HG03442 (cell line): ENCODE results near the gene ETV7.

ENCODE experiments used
- ATAC-seq: cut with Tn5 transposase; IDR thresholded peaks from one replicate; pipeline ENCODE4 v1.9.1; 2021; ENCODE audit warnings: mild to moderate bottlenecking, moderate library complexity; ENCODE audit not compliant: unreplicated experiment

ETV7 gene

GRCh38 chr6:36326356-36326995, 61.0 kb downstream of the ETV7 start:
- no peak for ATAC-seq

DNA sequence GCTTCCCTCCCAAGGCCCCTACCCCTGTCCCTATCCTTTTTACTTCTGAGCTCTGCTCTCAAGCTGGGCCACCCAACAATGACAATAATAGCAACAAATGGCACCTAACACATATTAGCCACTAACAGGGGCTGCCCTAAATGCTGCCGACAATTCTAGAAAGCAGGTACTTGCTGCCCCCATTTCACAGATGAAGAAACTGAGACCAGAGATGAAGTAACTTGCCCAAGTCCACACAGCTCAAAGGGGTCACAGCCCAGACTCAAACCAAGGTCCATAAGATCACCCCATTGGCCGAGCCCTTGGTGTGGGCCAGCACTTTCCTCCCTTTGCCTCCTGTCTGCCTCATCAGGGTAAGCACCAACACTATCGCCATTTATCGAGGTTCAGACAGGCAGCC, 62.8 kb downstream of the ETV7 start:
- ATAC-seq = no peak

- no peak for ATAC-seq
These were observed 63.3 kb downstream of the ETV7 start for GRCh38 chr6:36324191-36324590.

DNA sequence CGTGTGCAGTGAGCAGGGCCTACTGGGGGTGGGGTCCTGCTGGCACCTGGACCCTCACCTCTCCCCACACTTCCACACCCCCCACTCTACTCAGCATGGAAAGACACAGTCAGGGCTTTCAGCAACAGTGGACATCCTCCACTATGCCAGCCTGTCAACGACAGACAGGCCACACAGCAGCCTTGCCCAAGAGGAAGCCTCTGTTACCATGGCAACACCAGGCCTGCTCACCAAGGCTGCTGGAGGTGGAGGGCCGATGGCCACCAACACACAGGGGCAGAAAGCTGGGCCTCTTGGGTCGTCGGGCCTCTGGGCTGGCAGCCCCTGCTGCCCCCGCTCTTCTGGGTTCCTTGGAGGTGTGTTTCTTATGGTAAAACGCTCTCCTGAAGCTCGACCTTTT, 64.4 kb downstream of the ETV7 start:
- ATAC-seq = no peak

- no peak for ATAC-seq
These were observed 64.9 kb downstream of the ETV7 start for GRCh38 chr6:36322591-36322990.

GRCh38 chr6:36320475-36320874, 67.0 kb downstream of the ETV7 start:
- no peak for ATAC-seq

- no peak for ATAC-seq
These were observed 67.6 kb downstream of the ETV7 start for GRCh38 chr6:36319821-36320220.

DNA sequence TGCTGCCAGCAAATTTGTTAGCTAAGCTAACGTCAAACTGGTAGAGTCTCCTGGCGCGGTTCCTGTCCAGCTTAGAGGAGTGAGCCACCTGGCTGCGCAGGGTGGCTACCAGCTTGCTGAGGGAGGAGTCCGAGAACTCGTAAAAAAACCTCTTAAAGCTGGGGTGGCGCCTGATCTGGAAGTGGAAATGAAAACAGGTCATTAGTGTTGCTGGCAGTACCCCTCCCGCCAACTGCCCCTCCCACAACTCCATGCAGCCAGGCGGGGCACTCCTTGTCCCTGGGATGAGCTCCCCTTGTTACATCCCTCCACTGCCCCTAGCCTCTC, 68.1 kb downstream of the ETV7 start:
- ATAC-seq = no peak

DNA sequence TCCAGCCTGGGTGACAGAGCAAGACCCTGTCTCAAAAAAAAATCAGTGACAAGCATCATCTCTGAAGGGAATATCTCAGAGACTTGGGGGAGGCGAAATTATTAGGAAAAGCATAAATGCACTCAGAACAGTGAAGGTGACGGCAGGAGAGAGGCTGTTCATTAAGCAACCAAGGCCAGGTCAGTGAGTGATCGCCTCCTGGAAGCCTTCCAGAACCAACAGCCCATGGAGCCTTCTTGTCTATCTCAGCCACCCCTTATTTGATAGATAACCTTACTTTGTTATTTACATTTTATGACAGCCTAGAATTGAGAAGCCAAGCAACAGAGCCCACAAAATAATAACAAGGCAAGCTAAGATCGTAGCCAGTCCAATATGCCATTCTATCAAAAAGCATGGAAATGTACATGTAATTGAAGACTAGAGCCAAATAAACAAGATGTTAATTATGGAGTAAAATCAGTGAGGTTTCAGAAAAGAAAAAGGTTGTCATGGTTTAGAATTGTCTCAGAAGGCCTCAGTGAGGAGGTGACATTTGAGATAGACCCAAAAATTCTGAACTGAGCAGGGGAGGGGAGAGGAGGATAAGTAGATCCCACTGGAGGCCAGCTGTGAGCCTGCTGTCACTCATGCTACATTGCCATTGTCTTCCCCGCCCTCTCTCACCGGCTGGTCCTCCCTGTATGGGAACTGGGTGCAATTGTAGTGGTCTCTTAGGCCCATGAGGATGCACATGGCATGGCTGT, 68.6 kb downstream of the ETV7 start:
- ATAC-seq = no peak

- no peak for ATAC-seq
These were observed 69.8 kb downstream of the ETV7 start for GRCh38 chr6:36317623-36318022.
